GM12878 (cell line): ENCODE data around the gene CHCHD3.

Experiments
- ATF7 ChIP-seq: fragments of 450-650 bp; IDR thresholded peaks from 2 replicates; pipeline ENCODE4 v1.6.1; 2016; ENCODE audit warnings: low read depth, mild to moderate bottlenecking
- BRCA1 ChIP-seq: IDR thresholded peaks from 2 replicates; pipeline ENCODE4 v1.6.1; 2011; ENCODE audit warnings: low read depth, low read length, improper control_type of control experiment
- GABPA ChIP-seq: IDR thresholded peaks from 2 replicates; pipeline ENCODE4 v1.6.1; 2014; ENCODE audit warnings: antibody characterized with exemption, low read depth, mild to moderate bottlenecking, inconsistent platforms
- MTA3 ChIP-seq: IDR thresholded peaks from 2 replicates; pipeline ENCODE4 v1.6.1; 2012; ENCODE audit warnings: low read length, inconsistent platforms, borderline replicate concordance
- RCOR1 ChIP-seq: conservative IDR thresholded peaks from 2 replicates; pipeline ENCODE4 v1.6.1; 2012; ENCODE audit warnings: low read depth, low read length, improper control_type of control experiment
- SRF ChIP-seq, 2 experiments: IDR thresholded peaks; 2 replicates each; pipeline ENCODE4 v1.6.1; 2011; ENCODE audit warnings: low read depth in 2 of 2, low read length in 2 of 2, mild to moderate bottlenecking in 1 of 2, moderate library complexity in 1 of 2
- TAF1 ChIP-seq: IDR thresholded peaks from 2 replicates; pipeline ENCODE4 v1.6.1; 2011; ENCODE audit warnings: mild to moderate bottlenecking, low read depth, low read length, borderline replicate concordance
- TF ChIP-seq, protein P1 (sequence below), 3 experiments: IDR thresholded peaks in 2 of 3; conservative IDR thresholded peaks in 1 of 3; 2 replicates each; pipeline ENCODE4 v1.5.1; 2011; ENCODE audit warnings: low read depth in 3 of 3, low read length in 3 of 3, mild to moderate bottlenecking in 3 of 3, control low read depth in 2 of 3, moderate library complexity in 2 of 3, inconsistent platforms in 1 of 3, mixed read lengths in 1 of 3; ENCODE audit not compliant: control insufficient read depth in 2 of 3, insufficient read depth in 1 of 3; ENCODE audit errors: extremely low read depth in 1 of 3
- TF ChIP-seq, protein P2 (sequence below): IDR thresholded peaks from 2 replicates; pipeline ENCODE4 v1.6.1; 2012; ENCODE audit warnings: mild to moderate bottlenecking, low read depth, low read length
- TF ChIP-seq, protein P3 (sequence below): IDR thresholded peaks from 2 replicates; pipeline ENCODE4 v1.6.1; 2012; ENCODE audit warnings: low read depth, low read length, improper control_type of control experiment
- TF ChIP-seq, protein P4 (sequence below): fragments of 450-650 bp; IDR thresholded peaks from 2 replicates; pipeline ENCODE4 v1.6.1; 2017; ENCODE audit warnings: mild to moderate bottlenecking

DNA sequence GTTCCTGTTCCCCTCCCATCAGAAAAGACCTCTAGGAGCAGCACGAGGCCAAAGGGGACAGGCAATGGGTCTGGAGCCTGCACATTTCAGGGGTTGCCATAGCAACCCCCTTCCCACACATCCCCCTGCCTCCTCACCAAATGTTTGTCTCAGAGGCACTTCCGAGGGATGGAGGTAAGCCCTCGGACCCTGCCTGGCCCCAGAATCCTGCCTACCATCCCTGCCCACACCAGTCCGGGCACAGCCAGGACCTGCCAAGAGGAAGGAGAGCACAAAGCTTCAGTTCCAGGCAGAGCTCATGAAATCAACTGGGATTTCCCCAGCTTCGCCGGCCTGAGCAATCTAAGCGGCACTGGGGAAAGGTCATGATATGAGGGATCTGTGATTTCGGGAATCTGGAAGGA lies 330.6 kb downstream of the CHCHD3 start:
- TF ChIP-seq GABPA (no peak), MTA3 (no peak), ATF7 (no peak), SRF (IDR thresholded peaks at IDR 0.05; ENCODE audit: low read depth in 2 of 2, low read length in 2 of 2) (no peak), BRCA1 (no peak), TAF1 (no peak), RCOR1 (no peak)
- TF ChIP-seq, protein P1, sequence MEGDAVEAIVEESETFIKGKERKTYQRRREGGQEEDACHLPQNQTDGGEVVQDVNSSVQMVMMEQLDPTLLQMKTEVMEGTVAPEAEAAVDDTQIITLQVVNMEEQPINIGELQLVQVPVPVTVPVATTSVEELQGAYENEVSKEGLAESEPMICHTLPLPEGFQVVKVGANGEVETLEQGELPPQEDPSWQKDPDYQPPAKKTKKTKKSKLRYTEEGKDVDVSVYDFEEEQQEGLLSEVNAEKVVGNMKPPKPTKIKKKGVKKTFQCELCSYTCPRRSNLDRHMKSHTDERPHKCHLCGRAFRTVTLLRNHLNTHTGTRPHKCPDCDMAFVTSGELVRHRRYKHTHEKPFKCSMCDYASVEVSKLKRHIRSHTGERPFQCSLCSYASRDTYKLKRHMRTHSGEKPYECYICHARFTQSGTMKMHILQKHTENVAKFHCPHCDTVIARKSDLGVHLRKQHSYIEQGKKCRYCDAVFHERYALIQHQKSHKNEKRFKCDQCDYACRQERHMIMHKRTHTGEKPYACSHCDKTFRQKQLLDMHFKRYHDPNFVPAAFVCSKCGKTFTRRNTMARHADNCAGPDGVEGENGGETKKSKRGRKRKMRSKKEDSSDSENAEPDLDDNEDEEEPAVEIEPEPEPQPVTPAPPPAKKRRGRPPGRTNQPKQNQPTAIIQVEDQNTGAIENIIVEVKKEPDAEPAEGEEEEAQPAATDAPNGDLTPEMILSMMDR (IDR thresholded peaks at IDR 0.05 in 2 of 3, conservative IDR thresholded peaks at IDR 0.05 in 1 of 3; ENCODE audit: control insufficient read depth in 2 of 3, extremely low read depth in 1 of 3, insufficient read depth in 1 of 3, low read depth in 3 of 3, low read length in 3 of 3), result no peak
- TF ChIP-seq, protein P2, sequence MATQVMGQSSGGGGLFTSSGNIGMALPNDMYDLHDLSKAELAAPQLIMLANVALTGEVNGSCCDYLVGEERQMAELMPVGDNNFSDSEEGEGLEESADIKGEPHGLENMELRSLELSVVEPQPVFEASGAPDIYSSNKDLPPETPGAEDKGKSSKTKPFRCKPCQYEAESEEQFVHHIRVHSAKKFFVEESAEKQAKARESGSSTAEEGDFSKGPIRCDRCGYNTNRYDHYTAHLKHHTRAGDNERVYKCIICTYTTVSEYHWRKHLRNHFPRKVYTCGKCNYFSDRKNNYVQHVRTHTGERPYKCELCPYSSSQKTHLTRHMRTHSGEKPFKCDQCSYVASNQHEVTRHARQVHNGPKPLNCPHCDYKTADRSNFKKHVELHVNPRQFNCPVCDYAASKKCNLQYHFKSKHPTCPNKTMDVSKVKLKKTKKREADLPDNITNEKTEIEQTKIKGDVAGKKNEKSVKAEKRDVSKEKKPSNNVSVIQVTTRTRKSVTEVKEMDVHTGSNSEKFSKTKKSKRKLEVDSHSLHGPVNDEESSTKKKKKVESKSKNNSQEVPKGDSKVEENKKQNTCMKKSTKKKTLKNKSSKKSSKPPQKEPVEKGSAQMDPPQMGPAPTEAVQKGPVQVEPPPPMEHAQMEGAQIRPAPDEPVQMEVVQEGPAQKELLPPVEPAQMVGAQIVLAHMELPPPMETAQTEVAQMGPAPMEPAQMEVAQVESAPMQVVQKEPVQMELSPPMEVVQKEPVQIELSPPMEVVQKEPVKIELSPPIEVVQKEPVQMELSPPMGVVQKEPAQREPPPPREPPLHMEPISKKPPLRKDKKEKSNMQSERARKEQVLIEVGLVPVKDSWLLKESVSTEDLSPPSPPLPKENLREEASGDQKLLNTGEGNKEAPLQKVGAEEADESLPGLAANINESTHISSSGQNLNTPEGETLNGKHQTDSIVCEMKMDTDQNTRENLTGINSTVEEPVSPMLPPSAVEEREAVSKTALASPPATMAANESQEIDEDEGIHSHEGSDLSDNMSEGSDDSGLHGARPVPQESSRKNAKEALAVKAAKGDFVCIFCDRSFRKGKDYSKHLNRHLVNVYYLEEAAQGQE, result no peak
- TF ChIP-seq, protein P3, sequence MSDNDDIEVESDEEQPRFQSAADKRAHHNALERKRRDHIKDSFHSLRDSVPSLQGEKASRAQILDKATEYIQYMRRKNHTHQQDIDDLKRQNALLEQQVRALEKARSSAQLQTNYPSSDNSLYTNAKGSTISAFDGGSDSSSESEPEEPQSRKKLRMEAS, result no peak
- TF ChIP-seq, protein P4, sequence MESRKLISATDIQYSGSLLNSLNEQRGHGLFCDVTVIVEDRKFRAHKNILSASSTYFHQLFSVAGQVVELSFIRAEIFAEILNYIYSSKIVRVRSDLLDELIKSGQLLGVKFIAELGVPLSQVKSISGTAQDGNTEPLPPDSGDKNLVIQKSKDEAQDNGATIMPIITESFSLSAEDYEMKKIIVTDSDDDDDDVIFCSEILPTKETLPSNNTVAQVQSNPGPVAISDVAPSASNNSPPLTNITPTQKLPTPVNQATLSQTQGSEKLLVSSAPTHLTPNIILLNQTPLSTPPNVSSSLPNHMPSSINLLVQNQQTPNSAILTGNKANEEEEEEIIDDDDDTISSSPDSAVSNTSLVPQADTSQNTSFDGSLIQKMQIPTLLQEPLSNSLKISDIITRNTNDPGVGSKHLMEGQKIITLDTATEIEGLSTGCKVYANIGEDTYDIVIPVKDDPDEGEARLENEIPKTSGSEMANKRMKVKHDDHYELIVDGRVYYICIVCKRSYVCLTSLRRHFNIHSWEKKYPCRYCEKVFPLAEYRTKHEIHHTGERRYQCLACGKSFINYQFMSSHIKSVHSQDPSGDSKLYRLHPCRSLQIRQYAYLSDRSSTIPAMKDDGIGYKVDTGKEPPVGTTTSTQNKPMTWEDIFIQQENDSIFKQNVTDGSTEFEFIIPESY, result no peak
